GM12873 (cell line): ENCODE data around the gene NPTXR.

ENCODE experiments used
- TF ChIP-seq, protein P1 (sequence below): IDR thresholded peaks from 2 replicates; pipeline ENCODE4 v1.5.1; 2012; ENCODE audit warnings: low read depth, mild to moderate bottlenecking, moderate library complexity, low read length, control low read depth; ENCODE audit not compliant: insufficient read depth; ENCODE audit errors: missing control alignments

NPTXR gene

DNA sequence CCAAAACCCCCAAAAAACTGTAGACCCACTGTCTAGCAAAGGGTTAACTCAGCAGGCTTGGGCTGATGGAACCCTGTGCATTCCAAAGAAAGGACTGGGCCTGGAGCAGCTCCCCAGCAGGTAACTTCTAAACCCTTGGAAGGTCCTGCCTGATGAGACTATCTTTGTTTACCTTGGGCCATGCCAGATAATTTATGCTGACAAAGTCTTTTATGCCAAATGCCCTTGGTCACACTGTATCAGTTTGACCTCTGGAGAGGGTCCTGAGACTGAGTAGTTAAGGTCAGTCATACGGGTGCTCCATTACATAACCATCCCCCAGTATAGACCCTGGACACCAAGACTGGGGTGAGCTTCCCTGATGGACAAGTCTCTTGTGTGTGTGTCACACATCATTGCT is 28.0 kb downstream of the NPTXR start:
- TF ChIP-seq, protein P1, sequence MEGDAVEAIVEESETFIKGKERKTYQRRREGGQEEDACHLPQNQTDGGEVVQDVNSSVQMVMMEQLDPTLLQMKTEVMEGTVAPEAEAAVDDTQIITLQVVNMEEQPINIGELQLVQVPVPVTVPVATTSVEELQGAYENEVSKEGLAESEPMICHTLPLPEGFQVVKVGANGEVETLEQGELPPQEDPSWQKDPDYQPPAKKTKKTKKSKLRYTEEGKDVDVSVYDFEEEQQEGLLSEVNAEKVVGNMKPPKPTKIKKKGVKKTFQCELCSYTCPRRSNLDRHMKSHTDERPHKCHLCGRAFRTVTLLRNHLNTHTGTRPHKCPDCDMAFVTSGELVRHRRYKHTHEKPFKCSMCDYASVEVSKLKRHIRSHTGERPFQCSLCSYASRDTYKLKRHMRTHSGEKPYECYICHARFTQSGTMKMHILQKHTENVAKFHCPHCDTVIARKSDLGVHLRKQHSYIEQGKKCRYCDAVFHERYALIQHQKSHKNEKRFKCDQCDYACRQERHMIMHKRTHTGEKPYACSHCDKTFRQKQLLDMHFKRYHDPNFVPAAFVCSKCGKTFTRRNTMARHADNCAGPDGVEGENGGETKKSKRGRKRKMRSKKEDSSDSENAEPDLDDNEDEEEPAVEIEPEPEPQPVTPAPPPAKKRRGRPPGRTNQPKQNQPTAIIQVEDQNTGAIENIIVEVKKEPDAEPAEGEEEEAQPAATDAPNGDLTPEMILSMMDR = no peak

DNA sequence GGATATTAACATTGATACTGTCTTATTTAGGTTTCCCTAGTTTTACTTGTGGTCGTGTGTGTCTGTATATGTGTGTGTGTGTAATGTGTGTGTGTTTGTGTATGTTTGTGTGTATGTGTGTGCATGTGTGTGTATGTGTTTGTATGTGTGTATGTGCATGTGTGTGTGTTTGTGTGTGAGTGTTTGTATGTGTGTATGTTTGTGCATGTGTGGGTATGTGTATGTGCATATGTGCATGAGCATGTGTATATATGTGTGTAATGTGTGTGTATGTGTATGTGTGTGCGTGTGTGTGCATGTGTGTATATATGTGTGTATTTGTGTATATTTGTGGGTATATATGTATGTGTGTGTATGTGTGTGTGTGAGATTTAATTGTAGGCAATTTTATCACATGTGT is 32.6 kb downstream of the NPTXR start:
- TF ChIP-seq, protein P1 = no peak

DNA sequence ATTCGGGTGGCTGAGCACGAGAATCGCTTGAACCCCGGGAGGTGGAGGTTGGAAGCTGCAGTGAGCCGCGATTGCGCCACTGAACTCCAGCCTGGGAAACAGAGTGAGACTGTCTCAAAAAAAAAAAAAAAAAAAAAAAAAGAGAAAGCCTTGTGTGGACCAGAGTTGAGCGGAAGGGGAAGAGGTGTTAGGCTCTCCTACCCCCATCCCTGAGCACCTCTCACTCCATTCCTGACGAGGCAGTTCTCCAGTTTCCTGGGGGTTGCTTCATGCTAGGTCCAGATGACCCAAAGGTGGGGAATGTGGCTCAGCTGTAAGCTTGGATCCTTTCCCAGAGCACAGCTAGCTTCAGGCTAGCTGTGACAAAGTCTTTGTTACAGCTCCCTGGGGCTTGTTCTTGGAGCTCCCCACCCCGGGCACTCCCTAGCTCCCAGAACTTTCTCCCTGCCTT is 41.1 kb downstream of the NPTXR start:
- TF ChIP-seq, protein P1 = no peak

DNA sequence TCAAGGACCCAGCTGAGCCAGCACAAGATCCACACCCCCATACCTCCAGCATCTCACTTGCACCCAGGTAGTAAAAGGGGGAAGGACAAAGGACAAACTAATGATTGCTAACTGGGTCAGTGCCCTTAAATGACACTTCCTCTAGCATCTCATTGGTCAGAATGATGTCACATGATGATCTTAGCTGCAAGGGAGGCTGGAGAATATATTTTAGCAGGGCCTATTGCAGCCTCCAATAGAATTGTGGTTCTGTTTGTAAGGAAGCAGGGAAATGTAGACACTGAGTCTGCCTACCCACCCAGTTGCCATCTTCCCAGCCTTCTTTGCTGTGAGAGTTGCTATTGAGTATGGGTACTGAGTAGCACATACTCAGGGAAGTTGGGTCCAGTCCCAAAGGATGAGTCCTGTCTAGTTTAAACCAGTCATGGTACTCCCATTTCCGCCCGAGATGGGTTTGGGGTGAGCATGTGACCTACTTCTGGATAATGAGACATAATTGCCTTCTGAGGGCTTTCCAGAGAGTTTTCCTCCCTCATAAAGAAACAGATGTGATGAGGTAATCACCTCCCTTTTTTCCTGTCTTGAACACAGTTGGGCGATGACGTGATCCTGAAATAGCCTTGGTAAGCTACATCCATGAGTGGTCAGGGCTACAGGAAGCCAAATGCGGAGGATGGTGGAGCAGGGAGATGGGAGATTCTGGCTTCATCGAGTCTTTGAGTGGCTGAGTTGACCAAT is 44.4 kb downstream of the NPTXR start:
- TF ChIP-seq, protein P1 = no peak

DNA sequence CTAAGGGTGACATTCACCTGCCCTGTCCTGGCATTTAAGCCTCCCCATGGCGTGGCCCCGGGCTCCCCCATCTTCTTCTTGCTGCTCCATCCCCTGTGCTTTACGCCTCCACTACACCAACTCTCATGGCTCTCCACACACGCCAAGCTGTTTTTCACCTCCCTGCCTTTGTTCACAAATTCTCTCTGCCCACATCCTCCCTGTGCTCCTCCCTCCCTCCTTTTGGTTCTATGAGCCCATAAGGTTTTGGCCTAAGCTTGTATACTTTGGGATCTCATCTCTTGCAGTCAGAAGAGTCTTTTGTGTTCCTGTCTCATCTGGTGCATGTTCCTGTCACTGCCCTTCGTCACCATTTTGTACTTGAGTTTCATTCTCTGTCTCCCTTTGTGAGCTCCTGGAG is 45.3 kb downstream of the NPTXR start:
- TF ChIP-seq, protein P1 = no peak

DNA sequence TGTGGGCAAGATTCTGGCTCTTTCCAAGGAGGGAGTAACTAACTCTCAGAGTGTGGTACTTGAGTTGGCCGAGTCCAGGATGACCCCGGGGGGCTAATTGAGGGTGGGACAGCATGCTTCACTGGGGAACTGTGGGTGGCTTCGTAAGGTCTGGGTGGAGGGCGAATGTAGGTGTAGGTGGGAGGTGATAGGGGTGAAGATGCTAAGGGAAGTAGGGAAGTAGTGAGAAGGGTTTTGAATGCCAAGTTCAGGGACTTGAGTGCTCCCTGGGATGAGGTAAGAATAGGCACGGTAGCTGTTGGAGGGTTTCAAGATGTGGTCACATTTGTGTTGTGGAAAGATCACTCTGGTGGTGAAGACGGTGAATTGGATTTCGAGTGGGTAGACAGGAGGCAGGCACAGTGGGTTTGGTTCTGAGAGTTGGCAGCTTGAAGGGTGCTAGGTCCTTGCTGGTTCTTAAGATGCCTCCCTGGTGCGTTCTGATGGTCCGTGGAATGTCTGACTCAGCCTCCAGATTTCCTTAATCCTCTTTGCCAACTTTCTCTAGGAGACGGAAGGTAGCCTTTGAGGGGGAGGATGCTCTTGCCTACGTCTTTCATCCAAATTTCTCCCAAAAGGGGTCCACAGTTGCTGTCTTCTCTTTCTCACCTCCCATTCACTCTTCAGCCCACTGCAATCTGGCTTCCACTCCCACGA is 47.4 kb downstream of the NPTXR start:
- TF ChIP-seq, protein P1 = no peak

DNA sequence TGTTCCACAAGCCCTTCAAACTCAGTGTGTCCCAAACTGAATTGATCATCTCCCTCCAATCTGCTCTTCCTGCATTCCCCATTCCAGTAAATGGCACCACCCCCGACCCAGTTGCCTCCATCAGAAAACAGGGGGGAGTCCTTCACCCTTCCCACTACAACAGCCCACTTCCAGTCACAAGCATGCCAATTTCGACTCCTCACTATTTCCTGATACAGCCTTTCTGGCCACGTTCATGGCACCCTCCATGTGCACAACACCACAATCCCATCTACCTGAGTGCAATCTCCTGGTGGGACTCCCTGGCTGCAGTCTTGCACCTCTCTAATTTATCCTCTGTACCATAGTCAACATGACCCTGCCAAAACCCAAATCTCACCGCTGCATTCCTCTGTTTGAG is 48.3 kb downstream of the NPTXR start:
- TF ChIP-seq, protein P1 = no peak
